Stomach (tissue), 4 donors: ENCODE data around the gene FAM89A.

Experiments used
- EP300 ChIP-seq: sonication (generic); formaldehyde crosslinking; IDR thresholded peaks from one replicate; pipeline ENCODE4 v1.6.1; 2017; ENCODE audit warnings: antibody characterized with exemption
- POLR2A ChIP-seq, 4 donors: fragments of 450-650 bp; IDR thresholded peaks; one replicate each; pipeline ENCODE4 v1.6.1; 2016; ENCODE audit warnings: antibody characterized with exemption in 4 of 4, control low read depth in 2 of 4, mild to moderate bottlenecking in 1 of 4, moderate library complexity in 1 of 4
- POLR2AphosphoS5 ChIP-seq, 3 donors: sonication (generic); formaldehyde crosslinking; IDR thresholded peaks; one replicate each; pipeline ENCODE4 v1.6.1; 2016; ENCODE audit warnings: antibody characterized with exemption in 3 of 3
- TF ChIP-seq, protein P1 (sequence below), 7 experiments: fragments of 450-650 bp in 4 of 7; fragments of 200-600 bp in 3 of 7; sonication (generic) in 3 of 7; IDR thresholded peaks; one replicate each; pipeline ENCODE4 v1.5.1; 2016 to 2019; ENCODE audit warnings: antibody characterized with exemption in 7 of 7, control low read depth in 2 of 7, mild to moderate bottlenecking in 1 of 7

- TF ChIP-seq, protein P1, sequence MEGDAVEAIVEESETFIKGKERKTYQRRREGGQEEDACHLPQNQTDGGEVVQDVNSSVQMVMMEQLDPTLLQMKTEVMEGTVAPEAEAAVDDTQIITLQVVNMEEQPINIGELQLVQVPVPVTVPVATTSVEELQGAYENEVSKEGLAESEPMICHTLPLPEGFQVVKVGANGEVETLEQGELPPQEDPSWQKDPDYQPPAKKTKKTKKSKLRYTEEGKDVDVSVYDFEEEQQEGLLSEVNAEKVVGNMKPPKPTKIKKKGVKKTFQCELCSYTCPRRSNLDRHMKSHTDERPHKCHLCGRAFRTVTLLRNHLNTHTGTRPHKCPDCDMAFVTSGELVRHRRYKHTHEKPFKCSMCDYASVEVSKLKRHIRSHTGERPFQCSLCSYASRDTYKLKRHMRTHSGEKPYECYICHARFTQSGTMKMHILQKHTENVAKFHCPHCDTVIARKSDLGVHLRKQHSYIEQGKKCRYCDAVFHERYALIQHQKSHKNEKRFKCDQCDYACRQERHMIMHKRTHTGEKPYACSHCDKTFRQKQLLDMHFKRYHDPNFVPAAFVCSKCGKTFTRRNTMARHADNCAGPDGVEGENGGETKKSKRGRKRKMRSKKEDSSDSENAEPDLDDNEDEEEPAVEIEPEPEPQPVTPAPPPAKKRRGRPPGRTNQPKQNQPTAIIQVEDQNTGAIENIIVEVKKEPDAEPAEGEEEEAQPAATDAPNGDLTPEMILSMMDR (IDR thresholded peaks at IDR 0.05) = no peak
- TF ChIP-seq POLR2A (IDR thresholded peaks at IDR 0.05) (no peak), POLR2AphosphoS5 (IDR thresholded peaks at IDR 0.05) (no peak), EP300 (no peak)
These were observed 11.4 kb downstream of the FAM89A start for GRCh38 chr1:231028682-231029081.
